ENCODE data around the gene BEST2. TPM values are rescaled to one million over a fixed set of nuclear protein-coding genes. Genes with fewer than 3 reads are reported as not detected.

The BEST2 gene
- total RNA-seq, 1 experiment from 2014 or later, result 0.70 TPM

GRCh38 chr19:12777217-12778016, 25.8 kb downstream of the BEST2 start:
- ChIA-PET CTCF (interaction anchor here (0.6 to 8.4 kb wide), 15 partner anchors 8 to 113 kb away, joined by 3 to 278 read pairs (median 4); partner anchors contain the start of gene JUNB), POLR2A (interaction anchor here (0.6 to 10.1 kb wide), 12 partner anchors 10 to 167 kb away, joined by 3 to 410 read pairs (median 4); partner anchors contain the start of genes GET3, JUNB, THSD8 and ZNF490)
- intact Hi-C loops (cut with micrococcal nuclease), result loop anchor here (1.0 to 5.0 kb wide), 3 partner anchors 13 to 70 kb away; no protein-coding TSS in a partner anchor
- DNase-seq (ENCODE audit: unreplicated experiment), result peak; percentile 80
- peaks cover 13% of the 10 kb centered on the region for H3K4me1 Mint-ChIP-seq (ENCODE audit: insufficient read depth, unreplicated experiment)
- TSS peak; percentile 49 for BruUV-seq (replicated peaks)
- H3K4me3 Mint-ChIP-seq (ENCODE audit: unreplicated experiment), result peak overlapping the region; percentile 79
- peak overlapping the region; percentile 81 for H3K27ac Mint-ChIP-seq (ENCODE audit: low read depth, unreplicated experiment)
- no peaks in the 10 kb centered on the region for H3K9me3 Mint-ChIP-seq (ENCODE audit: unreplicated experiment)
- H3K27me3 Mint-ChIP-seq (ENCODE audit: insufficient read depth, unreplicated experiment), result no peaks in the 10 kb centered on the region
- peaks cover 7% of the 10 kb centered on the region for H3K36me3 Mint-ChIP-seq (ENCODE audit: insufficient read depth, unreplicated experiment)
- TF ChIP-seq, protein P1, sequence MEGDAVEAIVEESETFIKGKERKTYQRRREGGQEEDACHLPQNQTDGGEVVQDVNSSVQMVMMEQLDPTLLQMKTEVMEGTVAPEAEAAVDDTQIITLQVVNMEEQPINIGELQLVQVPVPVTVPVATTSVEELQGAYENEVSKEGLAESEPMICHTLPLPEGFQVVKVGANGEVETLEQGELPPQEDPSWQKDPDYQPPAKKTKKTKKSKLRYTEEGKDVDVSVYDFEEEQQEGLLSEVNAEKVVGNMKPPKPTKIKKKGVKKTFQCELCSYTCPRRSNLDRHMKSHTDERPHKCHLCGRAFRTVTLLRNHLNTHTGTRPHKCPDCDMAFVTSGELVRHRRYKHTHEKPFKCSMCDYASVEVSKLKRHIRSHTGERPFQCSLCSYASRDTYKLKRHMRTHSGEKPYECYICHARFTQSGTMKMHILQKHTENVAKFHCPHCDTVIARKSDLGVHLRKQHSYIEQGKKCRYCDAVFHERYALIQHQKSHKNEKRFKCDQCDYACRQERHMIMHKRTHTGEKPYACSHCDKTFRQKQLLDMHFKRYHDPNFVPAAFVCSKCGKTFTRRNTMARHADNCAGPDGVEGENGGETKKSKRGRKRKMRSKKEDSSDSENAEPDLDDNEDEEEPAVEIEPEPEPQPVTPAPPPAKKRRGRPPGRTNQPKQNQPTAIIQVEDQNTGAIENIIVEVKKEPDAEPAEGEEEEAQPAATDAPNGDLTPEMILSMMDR (IDR thresholded peaks at IDR 0.05; ENCODE audit: unreplicated experiment), result peak; percentile 83

GRCh38 chr19:12778017-12778904, 26.7 kb downstream of the BEST2 start:
- H3K27ac Mint-ChIP-seq (ENCODE audit: low read depth, unreplicated experiment), result peak overlapping the region; percentile 81
- DNase-seq (ENCODE audit: unreplicated experiment), result peak; percentile 80
- BruUV-seq (replicated peaks), result no TSS peak
- peaks cover 13% of the 10 kb centered on the region for H3K4me1 Mint-ChIP-seq (ENCODE audit: insufficient read depth, unreplicated experiment)
- H3K36me3 Mint-ChIP-seq (ENCODE audit: insufficient read depth, unreplicated experiment), result peaks cover 7% of the 10 kb centered on the region
- intact Hi-C loops (cut with micrococcal nuclease), result loop anchor here (1.0 to 5.0 kb wide), 2 partner anchors 12 to 69 kb away; no protein-coding TSS in a partner anchor
- peak overlapping the region; percentile 79 for H3K4me3 Mint-ChIP-seq (ENCODE audit: unreplicated experiment)
- H3K9me3 Mint-ChIP-seq (ENCODE audit: unreplicated experiment), result no peaks in the 10 kb centered on the region
- no peaks in the 10 kb centered on the region for H3K27me3 Mint-ChIP-seq (ENCODE audit: insufficient read depth, unreplicated experiment)
- TF ChIP-seq, protein P1 (IDR thresholded peaks at IDR 0.05; ENCODE audit: unreplicated experiment), result no peak
- ChIA-PET POLR2A (interaction anchor here (0.6 to 10.1 kb wide), 11 partner anchors 9 to 168 kb away, joined by 3 to 410 read pairs (median 3); partner anchors contain the start of genes FBXW9, JUNB, THSD8 and ZNF490), CTCF (interaction anchor here (0.7 to 8.4 kb wide), 10 partner anchors 10 to 1406 kb away, joined by 3 to 278 read pairs (median 4); partner anchors contain the start of gene JUNB)

- CTCF ChIA-PET, result interaction anchor here (0.7 to 8.4 kb wide), 7 partner anchors 9 to 1406 kb away, joined by 3 to 278 read pairs (median 8); partner anchors contain the start of gene JUNB
- Mint-ChIP-seq H3K27me3 (ENCODE audit: insufficient read depth, unreplicated experiment) (no peaks in the 10 kb centered on the region), H3K27ac (ENCODE audit: low read depth, unreplicated experiment) (peak overlapping the region; percentile 81), H3K4me3 (ENCODE audit: unreplicated experiment) (peak overlapping the region; percentile 79), H3K36me3 (ENCODE audit: insufficient read depth, unreplicated experiment) (peaks cover 7% of the 10 kb centered on the region), H3K4me1 (ENCODE audit: insufficient read depth, unreplicated experiment) (peaks cover 7% of the 10 kb centered on the region), H3K9me3 (ENCODE audit: unreplicated experiment) (no peaks in the 10 kb centered on the region)
- no peak for DNase-seq (ENCODE audit: unreplicated experiment)
- POLR2A ChIA-PET, result interaction anchor here (0.8 to 10.1 kb wide), 7 partner anchors 9 to 168 kb away, joined by 3 to 410 read pairs (median 3); partner anchors contain the start of genes FBXW9, JUNB, ZNF490 and ZNF791
- TF ChIP-seq, protein P1 (IDR thresholded peaks at IDR 0.05; ENCODE audit: unreplicated experiment), result no peak
- intact Hi-C loops (cut with micrococcal nuclease), result loop anchor here (1.0 to 5.0 kb wide), 2 partner anchors 11 to 68 kb away; no protein-coding TSS in a partner anchor
- BruUV-seq (replicated peaks), result TSS peak; percentile 74
Measured at GRCh38 chr19:12778905-12779161, 27.2 kb downstream of the BEST2 start.
